Breast epithelium (tissue), 3 donors: ENCODE results near the gene SPOP.

Experiments
- POLR2A ChIP-seq: fragments of 450-650 bp; IDR thresholded peaks from one replicate; pipeline ENCODE4 v1.6.1; 2016; ENCODE audit warnings: antibody characterized with exemption, mild to moderate bottlenecking, moderate library complexity
- POLR2AphosphoS5 ChIP-seq, 3 donors: sonication (generic); formaldehyde crosslinking; IDR thresholded peaks; one replicate each; pipeline ENCODE4 v1.6.1; 2017; ENCODE audit warnings: antibody characterized with exemption in 3 of 3
- TF ChIP-seq, protein P1 (sequence below), 3 donors: fragments of 450-650 bp; IDR thresholded peaks; one replicate each; pipeline ENCODE4 v1.5.1; 2016 to 2017; ENCODE audit warnings: antibody characterized with exemption in 3 of 3, mild to moderate bottlenecking in 3 of 3, moderate library complexity in 3 of 3

DNA sequence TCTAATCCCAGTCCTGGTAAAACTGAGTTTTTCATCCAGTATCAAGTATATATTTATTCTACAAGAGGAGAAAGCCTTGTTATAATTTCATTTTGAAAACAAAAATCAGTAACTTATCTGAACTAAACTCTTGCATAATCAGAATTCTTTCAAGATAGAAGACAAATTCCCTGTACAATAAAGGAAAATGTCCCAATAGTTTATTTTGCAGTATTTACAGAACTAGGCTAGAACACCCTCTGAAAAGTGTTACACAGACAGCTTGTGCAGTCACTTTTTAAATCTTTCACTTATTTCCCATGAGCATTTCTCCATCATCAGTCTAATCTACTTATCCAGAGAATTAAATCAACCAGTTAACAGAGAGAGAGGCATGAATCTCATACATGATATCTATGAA, 48.5 kb downstream of the SPOP start:
- TF ChIP-seq, protein P1, sequence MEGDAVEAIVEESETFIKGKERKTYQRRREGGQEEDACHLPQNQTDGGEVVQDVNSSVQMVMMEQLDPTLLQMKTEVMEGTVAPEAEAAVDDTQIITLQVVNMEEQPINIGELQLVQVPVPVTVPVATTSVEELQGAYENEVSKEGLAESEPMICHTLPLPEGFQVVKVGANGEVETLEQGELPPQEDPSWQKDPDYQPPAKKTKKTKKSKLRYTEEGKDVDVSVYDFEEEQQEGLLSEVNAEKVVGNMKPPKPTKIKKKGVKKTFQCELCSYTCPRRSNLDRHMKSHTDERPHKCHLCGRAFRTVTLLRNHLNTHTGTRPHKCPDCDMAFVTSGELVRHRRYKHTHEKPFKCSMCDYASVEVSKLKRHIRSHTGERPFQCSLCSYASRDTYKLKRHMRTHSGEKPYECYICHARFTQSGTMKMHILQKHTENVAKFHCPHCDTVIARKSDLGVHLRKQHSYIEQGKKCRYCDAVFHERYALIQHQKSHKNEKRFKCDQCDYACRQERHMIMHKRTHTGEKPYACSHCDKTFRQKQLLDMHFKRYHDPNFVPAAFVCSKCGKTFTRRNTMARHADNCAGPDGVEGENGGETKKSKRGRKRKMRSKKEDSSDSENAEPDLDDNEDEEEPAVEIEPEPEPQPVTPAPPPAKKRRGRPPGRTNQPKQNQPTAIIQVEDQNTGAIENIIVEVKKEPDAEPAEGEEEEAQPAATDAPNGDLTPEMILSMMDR (IDR thresholded peaks at IDR 0.05) = no peak
- TF ChIP-seq POLR2AphosphoS5 (IDR thresholded peaks at IDR 0.05) = no peak
- no peak for TF ChIP-seq POLR2A
